Heart left ventricle (tissue), 16 donors: ENCODE measurements around the gene CARS1. TPM values are rescaled to one million over a fixed set of nuclear protein-coding genes. Genes with fewer than 3 reads are reported as not detected.

Source experiments
- ATAC-seq, 4 donors: fragments of 200-7000 bp; cut with Tn5 transposase; one replicate each; pipeline ENCODE4 v1.9.1; 2020 to 2022; ENCODE audit warnings: moderate library complexity in 4 of 4, mild to moderate bottlenecking in 3 of 4, moderate number of reproducible peaks in 1 of 4
- DNase-seq, 5 donors: peaks; one replicate each; pipeline ENCODE4 v3.0.0-alpha.2; 2020
- H3K27ac ChIP-seq, 12 donors: fragments of 200-600 bp; sonication (generic) in 4 of 12; one replicate each; pipeline versions ENCODE4 v1.5.0 to v1.8.0; 2016 to 2022; ENCODE audit warnings: mild to moderate bottlenecking in 2 of 12
- H3K27me3 ChIP-seq, 9 donors: fragments of 200-600 bp; sonication (generic) in 2 of 9; one replicate each; pipeline versions ENCODE4 v1.5.1 to v1.8.0; 2016 to 2022; ENCODE audit warnings: mild to moderate bottlenecking in 3 of 9
- H3K36me3 ChIP-seq, 9 donors: fragments of 200-600 bp; sonication (generic) in 2 of 9; one replicate each; pipeline versions ENCODE4 v1.5.0 to v1.8.0; 2018 to 2022; ENCODE audit warnings: mild to moderate bottlenecking in 2 of 9
- H3K4me1 ChIP-seq, 12 donors: fragments of 200-600 bp; sonication (generic) in 4 of 12; one replicate each; pipeline versions ENCODE4 v1.5.0 to v1.8.0; 2016 to 2022; ENCODE audit warnings: mild to moderate bottlenecking in 3 of 12
- H3K4me3 ChIP-seq, 12 donors: fragments of 200-600 bp; sonication (generic) in 4 of 12; one replicate each; pipeline versions ENCODE4 v1.5.0 to v1.8.0; 2017 to 2022; ENCODE audit warnings: mild to moderate bottlenecking in 9 of 12, moderate library complexity in 4 of 12
- H3K9me3 ChIP-seq, 12 donors: fragments of 200-600 bp; sonication (generic) in 4 of 12; one replicate each; pipeline versions ENCODE4 v1.5.0 to v1.8.0; 2016 to 2022; ENCODE audit warnings: mild to moderate bottlenecking in 1 of 12
- CTCF ChIP-seq, 12 donors: fragments of 200-600 bp; sonication (generic) in 4 of 12; IDR thresholded peaks; one replicate each; pipeline versions ENCODE4 v1.5.0 to v1.8.0; 2018 to 2022; ENCODE audit warnings: antibody characterized with exemption in 12 of 12, mild to moderate bottlenecking in 5 of 12
- POLR2A ChIP-seq, 2 donors: fragments of 450-650 bp; IDR thresholded peaks; one replicate each; pipeline ENCODE4 v1.6.1; 2017; ENCODE audit warnings: antibody characterized with exemption in 2 of 2, mild to moderate bottlenecking in 2 of 2, moderate library complexity in 2 of 2
- WGBS, 4 donors: extraction: QIAGEN DNeasy Blood & Tissue Kit in 2 of 4; methylation state at CpG; one replicate each; pipeline versions ENCODE4 v1.1.5 to v1.1.7; 2013 to 2018; 5-methylcytosine and 5-hydroxymethylcytosine counted together
- intact Hi-C, 10 donors: fragments of 100-400 bp; cut with DNase I; formaldehyde crosslinking; loops; one replicate each; pipeline versions ENCODE4 v1.11.1 to v1.14.2; 2022
- polyA plus RNA-seq, 2 donors: library from polyadenylated mRNA; stranded (reverse); fragments of 200-250 nt; gene quantifications; one replicate each; pipeline ENCODE4 v1.2.3, GENCODE V29; 2013
- total RNA-seq, 9 donors: library from RNA; depleted of rRNA in 2 of 9; stranded (reverse); fragments of >200 nt in 2 of 9; fragmentation: NEBNext Ultra II Directional in 3 of 9; extraction: Animal tissue kit (Norgen Biotek cat#: 25700) in 3 of 9; gene quantifications; one replicate each; pipeline versions ENCODE4 v1.1.0 to v1.2.4, GENCODE V29; 2016 to 2023
- donor health status: ischemic (EF 13 %, LVEDD 7.1; RV severe dilation, severe dysfunction).
- donor health status: healthy with polysubstance abuse.
- donor health status: DM: no; HTN: yes; CAD: no.
- donor health status: DM: no; HTN: no; CAD: no.
- donor health status: ischemic (EF 25% LVEDD 6.9; RV normal size, moderate dysfunction).
- donor health status: ischemic (EF 25% LVEDD 5.7; RV mildly dilated, moderate dysfunction).
- donor health status: healthy.
- donor health status: DM: yes; HTN: yes; CAD: no.
- donor health status: ischemic (EF 35%, LVEDD 5.7; RV mildly dilated, moderate dysfunction).
- donor health status: nonischemic (EF 11% LVEDD 7.7; RV severe dilation, severe dysfunction).
- donor health status: DM: yes; HTN: yes; CAD: no.
- donor health status: PGD.
- donor health status: ischemic (EF 29% LVEDD 5.4; RV normal size, mild dysfunction).
- donor health status: nonischemic (EF 23%, LVEDD 6.1; RV moderate dilation, normal function).

CARS1 gene
- total and polyA plus RNA-seq, 11 donors, result 9.3 to 30.5 (median 18.5) TPM

- ATAC-seq (no peak), DNase-seq (no peak)
- Histone ChIP-seq H3K36me3 (peaks cover 0 to 98% (median 85%) of the 10 kb centered on the region in 9 donors), H3K4me3 (no peak overlapping the region), H3K4me1 (peaks cover 0 to 21% (median 2%) of the 10 kb centered on the region in 12 donors), H3K27ac (no peak overlapping the region), H3K9me3 (no peaks in the 10 kb centered on the region), H3K27me3 (no peaks in the 10 kb centered on the region)
- intact Hi-C loops, result no loop called here
- WGBS, 4 donors, result 70 to 74% (median 74%) methylated on average over 5 of the region's 5 CpGs
- TF ChIP-seq CTCF (IDR thresholded peaks at IDR 0.05) (no peak), POLR2A (IDR thresholded peaks at IDR 0.05) (no peak)
Observed at GRCh38 chr11:2961080-2961479, 96.1 kb downstream of the CARS1 start.

GRCh38 chr11:2960139-2960538, 97.1 kb downstream of the CARS1 start:
- H3K4me3 ChIP-seq, result no peak overlapping the region
- intact Hi-C loops, result no loop called here
- peaks cover 0 to 98% (median 85%) of the 10 kb centered on the region in 9 donors for H3K36me3 ChIP-seq
- no peaks in the 10 kb centered on the region for H3K9me3 ChIP-seq
- H3K27ac ChIP-seq, result peak overlapping the region in 3 of 12 donors; percentile 1 to 50 (median 30)
- H3K4me1 ChIP-seq, result peaks cover 0 to 21% (median 2%) of the 10 kb centered on the region in 12 donors
- WGBS, 4 donors, result 79 to 85% (median 83%) methylated on average over 7 of the region's 7 CpGs
- ATAC-seq (peak in 2 of 4 donors; percentile 14 to 27), DNase-seq (no peak)
- no peak for TF ChIP-seq CTCF (IDR thresholded peaks at IDR 0.05)
- H3K27me3 ChIP-seq, result no peaks in the 10 kb centered on the region

GRCh38 chr11:2958251-2958650, 99.0 kb downstream of the CARS1 start:
- Histone ChIP-seq H3K9me3 (no peaks in the 10 kb centered on the region), H3K4me1 (peaks cover 0 to 18% (median 2%) of the 10 kb centered on the region in 12 donors), H3K4me3 (no peak overlapping the region), H3K27ac (no peak overlapping the region), H3K36me3 (peaks cover 0 to 98% (median 85%) of the 10 kb centered on the region in 9 donors), H3K27me3 (no peaks in the 10 kb centered on the region)
- 82 to 94% (median 86%) methylated on average over 3 of the region's 3 CpGs for WGBS, 4 donors
- DNase-seq, result no peak
- TF ChIP-seq POLR2A (IDR thresholded peaks at IDR 0.05), result no peak
- no peak for TF ChIP-seq CTCF (IDR thresholded peaks at IDR 0.05)
- intact Hi-C loops, result no loop called here
- ATAC-seq, result no peak

- Histone ChIP-seq H3K9me3 (no peaks in the 10 kb centered on the region), H3K27ac (no peak overlapping the region), H3K27me3 (no peaks in the 10 kb centered on the region), H3K36me3 (peaks cover 0 to 100% (median 97%) of the 10 kb centered on the region in 9 donors), H3K4me3 (no peak overlapping the region), H3K4me1 (peaks cover 0 to 34% (median 2%) of the 10 kb centered on the region in 12 donors)
- WGBS, 4 donors, result 82 to 87% (median 85%) methylated on average over 6 of the region's 6 CpGs
- ATAC-seq, result no peak
- TF ChIP-seq POLR2A (IDR thresholded peaks at IDR 0.05), result no peak
- TF ChIP-seq CTCF (IDR thresholded peaks at IDR 0.05), result no peak
- intact Hi-C loops, result no loop called here
- DNase-seq, result no peak
Observed at GRCh38 chr11:2955906-2956476, 101.2 kb downstream of the CARS1 start.
